Measurements from ENCODE around the gene LRIT1. TPM values are rescaled to one million over a fixed set of nuclear protein-coding genes. Genes with fewer than 3 reads are reported as not detected.

The LRIT1 gene
- total RNA-seq, 1 donor from 2014 or later: not detected

- H3K36me3 Mint-ChIP-seq (ENCODE audit: low read depth): no peaks in the 10 kb centered on the region
- H3K27ac Mint-ChIP-seq: no peak overlapping the region
- H3K4me1 Mint-ChIP-seq (ENCODE audit: low read depth): no peaks in the 10 kb centered on the region
- DNase-seq (ENCODE audit: low spot score): no peak
- H3K4me3 Mint-ChIP-seq (ENCODE audit: low read depth): no peak overlapping the region
- H3K27me3 Mint-ChIP-seq (ENCODE audit: low read depth): peaks cover 12% of the 10 kb centered on the region
- no peaks in the 10 kb centered on the region for H3K9me3 Mint-ChIP-seq
- intact Hi-C loops (cut with micrococcal nuclease): no loop called here
Observed at GRCh38 chr10:84201682-84202081, 39.7 kb downstream of the LRIT1 start.

- Mint-ChIP-seq H3K4me3 (ENCODE audit: low read depth) (no peak overlapping the region), H3K27ac (no peak overlapping the region), H3K4me1 (ENCODE audit: low read depth) (no peaks in the 10 kb centered on the region), H3K36me3 (ENCODE audit: low read depth) (no peaks in the 10 kb centered on the region), H3K9me3 (no peaks in the 10 kb centered on the region), H3K27me3 (ENCODE audit: low read depth) (peaks cover 16% of the 10 kb centered on the region)
- no peak for DNase-seq (ENCODE audit: low spot score)
- intact Hi-C loops (cut with micrococcal nuclease): no loop called here
Observed at GRCh38 chr10:84201244-84201606, 40.1 kb downstream of the LRIT1 start.

GRCh38 chr10:84200537-84201243 is 40.7 kb downstream of the LRIT1 start:
- no peak for DNase-seq (ENCODE audit: low spot score)
- no peaks in the 10 kb centered on the region for H3K36me3 Mint-ChIP-seq (ENCODE audit: low read depth)
- intact Hi-C loops (cut with micrococcal nuclease): no loop called here
- no peaks in the 10 kb centered on the region for H3K9me3 Mint-ChIP-seq
- no peaks in the 10 kb centered on the region for H3K4me1 Mint-ChIP-seq (ENCODE audit: low read depth)
- no peak overlapping the region for H3K27ac Mint-ChIP-seq
- no peak overlapping the region for H3K4me3 Mint-ChIP-seq (ENCODE audit: low read depth)
- H3K27me3 Mint-ChIP-seq (ENCODE audit: low read depth): peaks cover 20% of the 10 kb centered on the region

GRCh38 chr10:84198206-84198915 is 43.0 kb downstream of the LRIT1 start:
- intact Hi-C loops (cut with micrococcal nuclease): no loop called here
- Mint-ChIP-seq H3K9me3 (no peaks in the 10 kb centered on the region), H3K4me3 (ENCODE audit: low read depth) (no peak overlapping the region), H3K4me1 (ENCODE audit: low read depth) (no peaks in the 10 kb centered on the region), H3K36me3 (ENCODE audit: low read depth) (no peaks in the 10 kb centered on the region), H3K27me3 (ENCODE audit: low read depth) (peaks cover 31% of the 10 kb centered on the region), H3K27ac (no peak overlapping the region)
- no peak for DNase-seq (ENCODE audit: low spot score)

- no peaks in the 10 kb centered on the region for H3K9me3 Mint-ChIP-seq
- intact Hi-C loops (cut with micrococcal nuclease): no loop called here
- H3K4me3 Mint-ChIP-seq (ENCODE audit: low read depth): no peak overlapping the region
- no peaks in the 10 kb centered on the region for H3K4me1 Mint-ChIP-seq (ENCODE audit: low read depth)
- H3K27ac Mint-ChIP-seq: no peak overlapping the region
- peaks cover 38% of the 10 kb centered on the region for H3K27me3 Mint-ChIP-seq (ENCODE audit: low read depth)
- no peak for DNase-seq (ENCODE audit: low spot score)
- no peaks in the 10 kb centered on the region for H3K36me3 Mint-ChIP-seq (ENCODE audit: low read depth)
Observed at GRCh38 chr10:84197643-84198042, 43.7 kb downstream of the LRIT1 start.

- DNase-seq (ENCODE audit: low spot score): no peak
- Mint-ChIP-seq H3K36me3 (ENCODE audit: low read depth) (no peaks in the 10 kb centered on the region), H3K27me3 (ENCODE audit: low read depth) (peaks cover 42% of the 10 kb centered on the region), H3K4me3 (ENCODE audit: low read depth) (no peak overlapping the region), H3K4me1 (ENCODE audit: low read depth) (no peaks in the 10 kb centered on the region), H3K27ac (no peak overlapping the region), H3K9me3 (no peaks in the 10 kb centered on the region)
- intact Hi-C loops (cut with micrococcal nuclease): no loop called here
Observed at GRCh38 chr10:84196941-84197340, 44.4 kb downstream of the LRIT1 start.

- no peaks in the 10 kb centered on the region for H3K9me3 Mint-ChIP-seq
- no peak for DNase-seq (ENCODE audit: low spot score)
- H3K36me3 Mint-ChIP-seq (ENCODE audit: low read depth): no peaks in the 10 kb centered on the region
- intact Hi-C loops (cut with micrococcal nuclease): no loop called here
- no peak overlapping the region for H3K27ac Mint-ChIP-seq
- H3K4me1 Mint-ChIP-seq (ENCODE audit: low read depth): no peaks in the 10 kb centered on the region
- no peak overlapping the region for H3K4me3 Mint-ChIP-seq (ENCODE audit: low read depth)
- peaks cover 43% of the 10 kb centered on the region for H3K27me3 Mint-ChIP-seq (ENCODE audit: low read depth)
Observed at GRCh38 chr10:84196083-84196482, 45.3 kb downstream of the LRIT1 start.

GRCh38 chr10:84195044-84195830 is 46.1 kb downstream of the LRIT1 start:
- no peak for DNase-seq (ENCODE audit: low spot score)
- Mint-ChIP-seq H3K27ac (no peak overlapping the region), H3K27me3 (ENCODE audit: low read depth) (peaks cover 43% of the 10 kb centered on the region), H3K36me3 (ENCODE audit: low read depth) (no peaks in the 10 kb centered on the region), H3K4me3 (ENCODE audit: low read depth) (peak overlapping the region; percentile 19), H3K9me3 (no peaks in the 10 kb centered on the region), H3K4me1 (ENCODE audit: low read depth) (no peaks in the 10 kb centered on the region)
- intact Hi-C loops (cut with micrococcal nuclease): no loop called here

- Mint-ChIP-seq H3K27me3 (ENCODE audit: low read depth) (peaks cover 43% of the 10 kb centered on the region), H3K4me1 (ENCODE audit: low read depth) (no peaks in the 10 kb centered on the region), H3K4me3 (ENCODE audit: low read depth) (peak within 1 kb of the TSS; percentile 19), H3K9me3 (no peaks in the 10 kb centered on the region), H3K36me3 (ENCODE audit: low read depth) (no peaks in the 10 kb centered on the region), H3K27ac (no peak within 1 kb of the TSS)
- DNase-seq (ENCODE audit: low spot score): no peak
- intact Hi-C loops (cut with micrococcal nuclease): no loop called here
Observed at GRCh38 chr10:84194424-84195043, 46.8 kb downstream of the LRIT1 start, which contains the start of gene CDHR1. CDHR1 (plus strand) TSS chr10:84194537; CDS start chr10:84194761, 224 bp downstream.

- Mint-ChIP-seq H3K27me3 (ENCODE audit: low read depth) (peaks cover 43% of the 10 kb centered on the region), H3K4me3 (ENCODE audit: low read depth) (no peak overlapping the region), H3K36me3 (ENCODE audit: low read depth) (no peaks in the 10 kb centered on the region), H3K9me3 (no peaks in the 10 kb centered on the region), H3K27ac (no peak overlapping the region), H3K4me1 (ENCODE audit: low read depth) (no peaks in the 10 kb centered on the region)
- no peak for DNase-seq (ENCODE audit: low spot score)
- intact Hi-C loops (cut with micrococcal nuclease): no loop called here
Observed at GRCh38 chr10:84193846-84194423, 47.4 kb downstream of the LRIT1 start.

GRCh38 chr10:84193327-84193726 is 48.0 kb downstream of the LRIT1 start:
- DNase-seq (ENCODE audit: low spot score): no peak
- no peaks in the 10 kb centered on the region for H3K9me3 Mint-ChIP-seq
- intact Hi-C loops (cut with micrococcal nuclease): no loop called here
- no peak overlapping the region for H3K4me3 Mint-ChIP-seq (ENCODE audit: low read depth)
- no peaks in the 10 kb centered on the region for H3K4me1 Mint-ChIP-seq (ENCODE audit: low read depth)
- peaks cover 41% of the 10 kb centered on the region for H3K27me3 Mint-ChIP-seq (ENCODE audit: low read depth)
- H3K36me3 Mint-ChIP-seq (ENCODE audit: low read depth): no peaks in the 10 kb centered on the region
- H3K27ac Mint-ChIP-seq: no peak overlapping the region

- intact Hi-C loops (cut with micrococcal nuclease): no loop called here
- Mint-ChIP-seq H3K4me3 (ENCODE audit: low read depth) (no peak overlapping the region), H3K27me3 (ENCODE audit: low read depth) (peaks cover 26% of the 10 kb centered on the region)
Observed at GRCh38 chr10:84191106-84191505, 50.2 kb downstream of the LRIT1 start.

More at GRCh38 chr10:84191106-84191505, 50.2 kb downstream of the LRIT1 start:
- H3K36me3 Mint-ChIP-seq (ENCODE audit: low read depth): no peaks in the 10 kb centered on the region
- H3K4me1 Mint-ChIP-seq (ENCODE audit: low read depth): no peaks in the 10 kb centered on the region
- no peaks in the 10 kb centered on the region for H3K9me3 Mint-ChIP-seq
- H3K27ac Mint-ChIP-seq: no peak overlapping the region
- DNase-seq (ENCODE audit: low spot score): no peak

Data from activated T-helper 2 cell treated with anti-CD3 and anti-CD28 coated beads, Interferon-gamma antibody, Interleukin-2, Interleukin-4, amounts not matched to agents 10 μg/mL and 5 μg/mL and 100 μg/mL, durations not matched to agents 14 hours and 24 hours and 36 hours (primary cell).